ENCODE results near the gene HBE1. TPM values are rescaled to one million over a fixed set of nuclear protein-coding genes. Genes with fewer than 3 reads are reported as not detected.

HBE1 gene
- total and polyA plus RNA-seq, 3 donors from 2014 or later: 0.87 TPM; not detected in 2

- H3K9me3 ChIP-seq: no peaks in the 10 kb centered on the region
- no peak overlapping the region for H3K27ac ChIP-seq
- H3K27me3 ChIP-seq: no peaks in the 10 kb centered on the region
- no peak for DNase-seq
- intact Hi-C loops (cut with DNase I; ENCODE audit: low total_unique reads): no loop called here
- H3K4me1 ChIP-seq: no peaks in the 10 kb centered on the region
- TF ChIP-seq POLR2A (IDR thresholded peaks at IDR 0.05) (no peak), CTCF (IDR thresholded peaks at IDR 0.05) (no peak)
- 53 to 61% methylated on average over 1 of the region's 1 CpG for WGBS, 2 donors
- H3K4me3 ChIP-seq: no peak overlapping the region
- H3K36me3 ChIP-seq (ENCODE audit: low read depth, missing control alignments): no peaks in the 10 kb centered on the region
These were observed 16.6 kb upstream of the HBE1 start for GRCh38 chr11:5286351-5286750.

GRCh38 chr11:5285703-5286340 is 16.1 kb upstream of the HBE1 start:
- intact Hi-C loops (cut with DNase I; ENCODE audit: low total_unique reads): no loop called here
- TF ChIP-seq CTCF (IDR thresholded peaks at IDR 0.05): no peak
- no peak for TF ChIP-seq POLR2A (IDR thresholded peaks at IDR 0.05)
- no peaks in the 10 kb centered on the region for H3K4me1 ChIP-seq
- WGBS, 2 donors: 90 to 92% methylated on average over 4 of the region's 4 CpGs
- H3K36me3 ChIP-seq (ENCODE audit: low read depth, missing control alignments): no peaks in the 10 kb centered on the region
- no peak for DNase-seq
- H3K4me3 ChIP-seq: no peak overlapping the region
- H3K27ac ChIP-seq: no peak overlapping the region
- no peaks in the 10 kb centered on the region for H3K9me3 ChIP-seq
- H3K27me3 ChIP-seq: no peaks in the 10 kb centered on the region

- WGBS, 2 donors: 90 to 95% methylated on average over 2 of the region's 2 CpGs
- H3K4me3 ChIP-seq: no peak overlapping the region
- H3K9me3 ChIP-seq: no peaks in the 10 kb centered on the region
- DNase-seq: no peak
- no peak overlapping the region for H3K27ac ChIP-seq
- TF ChIP-seq POLR2A (IDR thresholded peaks at IDR 0.05) (no peak), CTCF (IDR thresholded peaks at IDR 0.05) (no peak)
- no peaks in the 10 kb centered on the region for H3K36me3 ChIP-seq (ENCODE audit: low read depth, missing control alignments)
- no peaks in the 10 kb centered on the region for H3K4me1 ChIP-seq
- intact Hi-C loops (cut with DNase I; ENCODE audit: low total_unique reads): no loop called here
- no peaks in the 10 kb centered on the region for H3K27me3 ChIP-seq
These were observed 14.9 kb upstream of the HBE1 start for GRCh38 chr11:5284637-5285036.

GRCh38 chr11:5283882-5284281 is 14.1 kb upstream of the HBE1 start:
- H3K27me3 ChIP-seq: no peaks in the 10 kb centered on the region
- intact Hi-C loops (cut with DNase I; ENCODE audit: low total_unique reads): no loop called here
- DNase-seq: no peak
- WGBS, 2 donors: 81 to 90% methylated on average over 1 of the region's 1 CpG
- no peaks in the 10 kb centered on the region for H3K9me3 ChIP-seq
- no peak overlapping the region for H3K27ac ChIP-seq
- TF ChIP-seq CTCF (IDR thresholded peaks at IDR 0.05) (no peak), POLR2A (IDR thresholded peaks at IDR 0.05) (no peak)
- H3K36me3 ChIP-seq (ENCODE audit: low read depth, missing control alignments): no peaks in the 10 kb centered on the region
- no peak overlapping the region for H3K4me3 ChIP-seq
- no peaks in the 10 kb centered on the region for H3K4me1 ChIP-seq

GRCh38 chr11:5283086-5283485 is 13.3 kb upstream of the HBE1 start:
- Histone ChIP-seq H3K4me3 (no peak overlapping the region), H3K27me3 (no peaks in the 10 kb centered on the region)
- TF ChIP-seq CTCF (IDR thresholded peaks at IDR 0.05) (no peak), POLR2A (IDR thresholded peaks at IDR 0.05) (no peak)

More at GRCh38 chr11:5283086-5283485, 13.3 kb upstream of the HBE1 start:
- H3K9me3 ChIP-seq: no peaks in the 10 kb centered on the region
- no peaks in the 10 kb centered on the region for H3K36me3 ChIP-seq (ENCODE audit: low read depth, missing control alignments)
- WGBS, 2 donors: 87 to 93% methylated on average over 3 of the region's 3 CpGs
- H3K27ac ChIP-seq: no peak overlapping the region
- no peaks in the 10 kb centered on the region for H3K4me1 ChIP-seq
- no peak for DNase-seq
- intact Hi-C loops (cut with DNase I; ENCODE audit: low total_unique reads): no loop called here

Data from testis (tissue), 3 donors.